Muscle of arm (tissue), 12 donors: ENCODE measurements around the gene MXD3. TPM values are rescaled to one million over a fixed set of nuclear protein-coding genes. Genes with fewer than 3 reads are reported as not detected.
"Not testable (repeated sequence)": the region's sequence is repeated elsewhere in the genome, so short reads cannot be mapped to it uniquely, and the experiment has no call there.

Experiments
- DNase-seq: peaks from one replicate; pipeline ENCODE4 v3.0.0-alpha.2; 2013
- polyA plus RNA-seq, 12 donors: library from polyadenylated mRNA; unstranded; fragments of 120-200 nt; gene quantifications; one replicate each; pipeline ENCODE4 v1.2.1, GENCODE V29; 2013; ENCODE audit not compliant: insufficient read length in 12 of 12

MXD3 gene
- polyA plus RNA-seq, 12 donors = 11.4 to 46.8 (median 14.7) TPM; not detected in 1

DNA sequence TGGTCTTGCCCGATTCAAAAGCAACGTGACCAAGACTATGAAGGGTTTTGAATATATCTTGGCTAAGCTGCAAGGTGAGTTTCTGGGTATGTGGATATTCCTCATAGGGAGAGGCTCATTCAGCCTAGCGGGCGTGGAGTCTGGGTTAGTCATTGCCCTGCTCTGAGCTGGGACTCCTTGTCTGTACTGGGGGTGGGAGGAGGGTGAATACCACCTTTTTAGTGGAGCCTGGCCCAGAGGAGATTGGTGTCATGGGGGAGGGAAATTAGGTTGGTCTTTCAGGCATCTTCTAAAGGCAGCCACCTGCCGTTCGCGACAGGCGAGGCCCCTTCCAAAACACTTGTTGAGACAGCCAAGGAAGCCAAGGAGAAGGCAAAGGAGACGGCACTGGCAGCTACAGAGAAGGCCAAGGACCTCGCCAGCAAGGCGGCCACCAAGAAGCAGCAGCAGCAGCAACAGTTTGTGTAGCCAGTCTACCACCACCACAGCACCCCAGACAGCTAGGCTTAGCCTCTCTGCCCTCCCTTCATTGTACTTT is 5.5 kb downstream of the MXD3 start:
- DNase-seq = not testable (repeated sequence)

- no peak for DNase-seq
These were observed 7.1 kb downstream of the MXD3 start for GRCh38 chr5:177304392-177305119.

- no peak for DNase-seq
These were observed 7.7 kb downstream of the MXD3 start for GRCh38 chr5:177303925-177304391.

- DNase-seq = peak; percentile 88
These were observed 8.4 kb downstream of the MXD3 start, which contains the start of the genes PRELID1 and RAB24 for GRCh38 chr5:177303121-177303924. TSS of gene PRELID1 (plus strand) at chr5:177303799. CDS start at chr5:177303986, 187 bp downstream. TSS of gene RAB24 (minus strand) at chr5:177303719. CDS start at chr5:177303288, 431 bp downstream.

- DNase-seq = no peak
These were observed 9.2 kb downstream of the MXD3 start for GRCh38 chr5:177302354-177303110.

DNA sequence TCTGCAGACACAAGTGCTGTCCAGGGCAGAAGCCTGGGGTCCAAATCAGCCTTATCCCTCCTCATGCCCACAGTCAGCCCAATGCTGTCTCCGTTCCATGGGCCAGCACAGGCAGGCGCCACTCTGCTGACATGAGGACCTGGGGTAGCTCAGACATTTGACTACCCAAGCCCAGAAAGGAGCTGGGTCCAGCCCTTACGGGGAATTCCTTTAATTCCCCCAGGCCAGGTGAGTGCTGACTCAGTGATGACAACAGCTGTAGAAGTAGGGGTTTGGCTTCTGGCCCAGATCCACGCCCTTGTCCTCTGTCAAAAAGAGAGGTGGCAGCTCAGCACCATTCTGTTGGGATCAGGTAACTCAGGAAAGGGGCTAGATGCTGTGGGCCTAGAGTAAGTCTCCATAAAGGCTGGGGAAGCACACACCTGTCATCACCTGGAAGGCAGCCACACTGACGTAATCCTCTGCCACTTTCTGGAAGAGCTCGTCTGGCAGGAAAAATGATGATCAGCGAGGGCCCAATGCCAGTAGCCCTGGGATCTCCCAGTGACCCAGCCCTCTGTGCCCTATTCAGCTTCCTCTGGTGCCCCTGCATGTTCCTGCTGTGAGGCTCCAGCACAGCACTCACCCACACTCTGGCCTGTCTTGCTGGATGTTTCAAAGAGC is 10.1 kb downstream of the MXD3 start:
- DNase-seq = no peak

DNA sequence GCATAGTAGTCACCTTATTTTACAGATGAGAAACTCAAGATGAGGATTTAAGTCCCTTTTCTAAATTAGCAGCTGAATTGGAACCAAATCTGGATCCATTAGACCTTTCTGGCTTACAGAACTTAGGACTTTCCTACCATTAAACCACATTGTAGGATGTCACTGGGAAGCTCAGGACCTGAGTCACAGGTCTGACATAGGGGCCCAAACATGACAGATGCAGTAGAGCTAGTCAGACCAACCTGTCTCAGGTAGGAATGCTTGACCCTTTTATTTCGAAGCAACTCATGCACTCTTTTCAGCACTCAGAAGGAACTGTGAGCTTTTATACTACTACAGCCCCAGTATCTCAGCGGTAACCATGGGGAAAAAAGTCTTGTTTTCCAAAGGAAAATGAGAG is 10.7 kb downstream of the MXD3 start:
- DNase-seq = no peak

GRCh38 chr5:177300236-177300880 is 11.3 kb downstream of the MXD3 start:
- DNase-seq = no peak

- DNase-seq = no peak
These were observed 12.0 kb downstream of the MXD3 start for GRCh38 chr5:177299697-177300096.

DNA sequence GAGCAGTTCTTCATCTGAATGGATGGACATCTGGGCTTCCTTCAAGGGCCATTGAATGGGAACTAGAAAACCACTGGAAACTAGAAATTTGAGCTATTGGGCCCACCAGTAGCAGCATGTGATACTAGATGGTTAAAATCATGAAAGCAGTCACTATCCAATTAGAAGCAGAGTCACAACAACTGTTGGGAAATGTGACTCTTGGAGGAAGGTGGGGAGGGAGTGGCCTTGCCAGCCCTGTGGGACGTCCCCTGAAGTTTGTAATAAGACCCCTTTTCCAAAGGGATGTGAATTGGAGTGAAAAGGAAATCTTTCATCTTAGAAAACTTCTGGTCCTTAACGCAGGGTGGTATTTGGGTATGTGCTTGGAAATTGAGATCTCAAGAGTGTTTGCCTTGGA is 13.8 kb downstream of the MXD3 start:
- DNase-seq = no peak

DNA sequence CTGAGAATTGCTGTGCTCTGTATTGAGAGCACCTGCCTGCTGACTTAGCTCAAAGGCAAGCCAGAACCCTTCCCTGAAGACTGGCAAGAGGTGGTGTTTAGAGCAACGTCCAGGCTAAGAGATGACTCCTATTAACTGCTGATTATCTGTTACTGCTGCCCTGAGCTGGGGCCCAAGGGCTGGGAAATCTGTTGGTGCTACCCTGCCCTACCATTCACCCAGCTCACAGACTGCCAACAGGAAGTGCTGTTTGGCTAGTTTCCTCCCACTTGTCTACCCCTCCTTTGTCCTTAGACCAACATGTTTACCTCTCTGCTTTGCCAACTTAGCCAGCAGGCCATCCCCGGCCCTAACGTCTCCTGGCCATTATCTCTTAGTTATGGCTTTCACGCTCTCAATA is 15.1 kb downstream of the MXD3 start:
- no peak for DNase-seq

- no peak for DNase-seq
These were observed 15.8 kb downstream of the MXD3 start for GRCh38 chr5:177295924-177296323.

- DNase-seq = no peak
These were observed 17.1 kb downstream of the MXD3 start for GRCh38 chr5:177294632-177295031.

DNA sequence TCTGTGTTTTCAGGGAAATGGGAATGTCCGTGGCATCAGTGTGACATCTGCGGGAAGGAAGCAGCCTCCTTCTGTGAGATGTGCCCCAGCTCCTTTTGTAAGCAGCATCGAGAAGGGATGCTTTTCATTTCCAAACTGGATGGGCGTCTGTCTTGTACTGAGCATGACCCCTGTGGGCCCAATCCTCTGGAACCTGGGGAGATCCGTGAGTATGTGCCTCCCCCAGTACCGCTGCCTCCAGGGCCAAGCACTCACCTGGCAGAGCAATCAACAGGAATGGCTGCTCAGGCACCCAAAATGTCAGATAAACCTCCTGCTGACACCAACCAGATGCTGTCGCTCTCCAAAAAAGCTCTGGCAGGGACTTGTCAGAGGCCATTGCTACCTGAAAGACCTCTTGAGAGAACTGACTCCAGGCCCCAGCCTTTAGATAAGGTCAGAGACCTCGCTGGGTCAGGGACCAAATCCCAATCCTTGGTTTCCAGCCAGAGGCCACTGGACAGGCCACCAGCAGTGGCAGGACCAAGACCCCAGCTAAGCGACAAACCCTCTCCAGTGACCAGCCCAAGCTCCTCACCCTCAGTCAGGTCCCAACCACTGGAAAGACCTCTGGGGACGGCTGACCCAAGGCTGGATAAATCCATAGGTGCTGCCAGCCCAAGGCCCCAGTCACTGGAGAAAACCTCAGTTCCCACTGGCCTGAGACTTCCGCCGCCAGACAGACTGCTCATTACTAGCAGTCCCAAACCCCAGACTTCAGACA is 17.7 kb downstream of the MXD3 start:
- no peak for DNase-seq

DNA sequence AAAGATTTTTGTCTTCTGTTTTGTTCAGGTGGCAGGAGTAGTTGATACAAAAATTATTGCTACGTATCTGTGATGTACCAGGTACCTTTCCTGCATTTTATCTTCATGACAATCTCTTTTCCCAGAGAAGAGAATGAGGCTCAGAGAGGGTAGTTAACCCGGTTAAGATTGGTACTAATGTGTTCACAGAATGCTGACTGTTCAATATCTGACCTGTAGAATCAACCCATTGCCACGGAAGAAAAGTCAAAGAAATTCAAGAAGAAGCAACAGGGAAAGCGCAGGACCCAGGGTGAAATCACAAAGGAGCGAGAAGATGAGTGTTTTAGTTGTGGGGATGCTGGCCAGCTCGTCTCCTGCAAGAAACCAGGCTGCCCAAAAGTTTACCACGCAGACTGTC is 20.0 kb downstream of the MXD3 start:
- DNase-seq = no peak

DNA sequence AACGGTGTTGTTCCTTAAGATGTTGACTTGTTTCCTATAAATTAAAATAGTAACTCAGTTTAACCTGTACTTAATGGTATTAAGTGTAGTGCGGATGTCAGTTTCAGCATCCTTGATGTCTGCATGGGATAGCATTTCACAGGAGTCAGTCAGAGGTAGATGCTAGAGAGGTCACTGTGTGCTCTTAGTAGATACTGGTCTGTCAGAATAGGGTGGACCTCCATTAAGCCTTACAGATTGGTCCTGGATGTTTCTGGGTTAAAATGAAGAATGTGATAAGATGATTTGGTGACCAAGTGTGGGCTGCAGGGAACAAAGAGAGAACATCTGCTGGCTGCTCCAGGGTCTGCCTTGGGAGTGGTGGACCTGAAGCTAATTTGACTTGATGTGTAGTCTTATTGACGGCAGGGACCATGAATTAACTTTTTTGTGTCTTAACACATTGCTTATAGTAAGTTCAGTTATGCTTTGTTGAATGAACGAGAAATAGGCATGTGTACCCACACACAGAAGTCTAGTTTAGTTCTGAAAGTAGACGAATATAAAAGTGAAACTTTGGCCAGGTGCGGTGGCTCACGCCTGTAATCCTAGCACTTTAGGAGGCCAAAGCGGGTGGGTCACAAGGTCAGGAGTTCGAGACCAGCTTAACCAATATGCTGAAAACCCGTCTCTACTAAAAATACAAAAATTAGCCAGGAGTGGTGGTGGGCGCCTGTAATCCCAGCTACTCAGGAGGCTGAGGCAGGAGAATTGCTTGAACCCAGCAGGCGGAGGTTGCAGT is 20.7 kb downstream of the MXD3 start:
- DNase-seq = no peak

DNA sequence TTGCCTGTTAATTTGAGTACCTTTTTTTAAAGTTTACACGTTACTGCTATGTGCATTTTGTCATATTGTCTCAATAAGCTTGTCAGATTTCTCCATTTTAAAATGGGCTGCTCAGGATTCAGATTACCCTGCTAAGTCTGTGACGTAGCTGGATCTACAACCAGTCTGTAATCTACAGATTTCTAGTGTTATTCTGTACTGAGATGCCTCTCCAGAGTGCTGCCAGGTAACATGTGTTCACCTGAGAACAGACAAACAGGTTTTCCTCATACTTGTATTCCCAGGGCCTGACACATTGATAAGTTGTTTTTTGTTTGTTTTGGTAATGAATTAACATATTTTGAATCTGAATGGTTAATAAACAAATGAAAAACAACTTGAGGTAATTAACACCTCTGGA is 23.5 kb downstream of the MXD3 start:
- DNase-seq = no peak

- DNase-seq = no peak
These were observed 34.8 kb downstream of the MXD3 start for GRCh38 chr5:177276886-177277285.

DNA sequence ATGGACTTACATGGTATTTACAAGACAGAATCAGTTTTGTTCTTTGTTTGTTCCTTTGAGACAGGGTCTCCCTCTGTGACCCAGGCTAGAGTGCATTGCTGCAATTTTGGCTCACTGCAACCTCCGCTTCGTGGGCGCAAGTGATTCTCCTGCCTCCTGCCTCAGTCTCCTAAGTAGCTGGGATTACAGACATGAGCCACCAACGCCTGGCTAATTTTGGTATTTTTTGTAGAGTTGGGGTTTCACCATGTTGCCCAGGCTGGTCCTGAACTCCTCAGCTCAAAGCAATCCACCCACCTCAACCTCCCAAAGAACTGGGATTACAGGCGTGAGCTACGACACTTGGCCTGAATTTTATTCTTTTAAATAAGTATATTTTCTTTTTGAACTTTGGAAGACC is 35.8 kb downstream of the MXD3 start:
- DNase-seq = no peak
